HEK293 (cell line): ENCODE data around the gene UHRF1.
A peak's percentile ranks its signal among the peaks of the same experiment; 100 is the strongest.

Experiments used
- CTCF ChIA-PET: fragments of 350-600 bp; formaldehyde crosslinking; extraction: SDS; loops from one replicate; lab custom pipeline; 2021; ENCODE audit warnings: antibody characterized with exemption; lab: Yijun Ruan, JAX
- POLR2A ChIA-PET: fragments of 300-600 bp; formaldehyde crosslinking; extraction: SDS; loops from one replicate; lab custom pipeline; 2020; ENCODE audit warnings: antibody characterized with exemption, inconsistent platforms; lab: Yijun Ruan, JAX
- H3K27ac ChIP-seq: fragments of 200-500 bp; sonication (Bioruptor generic); 2 replicates; pipeline ENCODE4 v1.5.1; 2014; ENCODE audit warnings: low read depth, low read length, control low read depth, inconsistent platforms; ENCODE audit errors: extremely low read depth
- H3K36me3 ChIP-seq, 2 experiments: fragments of 200-500 bp in 1 of 2; sonication (Bioruptor generic) in 1 of 2; 1 replicate in 1 of 2; 2 replicates in 1 of 2; pipeline ENCODE4 v1.5.1; 2014 to 2017; ENCODE audit warnings: inconsistent platforms in 2 of 2, low read length in 2 of 2; ENCODE audit not compliant: control insufficient read depth in 2 of 2, insufficient read depth in 1 of 2
- H3K4me1 ChIP-seq: fragments of 200-500 bp; sonication (Bioruptor generic); 2 replicates; pipeline ENCODE4 v1.5.1; 2014; ENCODE audit warnings: mild to moderate bottlenecking, low read length, inconsistent platforms; ENCODE audit not compliant: control insufficient read depth, insufficient read depth
- H3K4me3 ChIP-seq: 2 replicates; pipeline ENCODE4 v1.5.1; 2011; ENCODE audit warnings: low read depth, mild to moderate bottlenecking, control low read depth, low read length, moderate library complexity
- H3K9me3 ChIP-seq: fragments of 200-500 bp; sonication (Bioruptor generic); 2 replicates; pipeline ENCODE4 v1.5.1; 2014; ENCODE audit warnings: low read depth, low read length, inconsistent platforms; ENCODE audit not compliant: control insufficient read depth, insufficient read depth
- BCL11B ChIP-seq: fragments of 450-650 bp; formaldehyde crosslinking; IDR thresholded peaks from 2 replicates; pipeline ENCODE4 v1.5.1; 2016; ENCODE audit warnings: low read depth, missing biosample characterization, missing genetic modification characterization
- HOXC10 ChIP-seq: sonication (generic); formaldehyde crosslinking; IDR thresholded peaks from 2 replicates; pipeline ENCODE4 v1.8.1; 2023; ENCODE audit warnings: mild to moderate bottlenecking, missing genetic modification reagents
- IKZF3 ChIP-seq: fragments of 450-650 bp; IDR thresholded peaks from 2 replicates; pipeline ENCODE4 v1.5.0; 2018; ENCODE audit warnings: missing biosample characterization, mild to moderate bottlenecking, missing genetic modification characterization, moderate library complexity
- KLF1 ChIP-seq: fragments of 450-650 bp; formaldehyde crosslinking; IDR thresholded peaks from 2 replicates; pipeline ENCODE4 v1.5.1; 2016; ENCODE audit warnings: missing biosample characterization, missing genetic modification characterization
- SCRT1 ChIP-seq: fragments of 450-650 bp; formaldehyde crosslinking; IDR thresholded peaks from 2 replicates; pipeline ENCODE4 v1.5.1; 2016; ENCODE audit warnings: missing biosample characterization, missing genetic modification characterization, borderline replicate concordance
- TRIM28 ChIP-seq: IDR thresholded peaks from 2 replicates; pipeline ENCODE4 v1.6.1; 2011; ENCODE audit warnings: low read length, control low read depth, borderline replicate concordance
- YY1 ChIP-seq: fragments of 450-650 bp; formaldehyde crosslinking; IDR thresholded peaks from 2 replicates; pipeline ENCODE4 v1.5.1; 2018; ENCODE audit warnings: missing biosample characterization, missing genetic modification characterization
- ZBTB11 ChIP-seq: fragments of 450-650 bp; formaldehyde crosslinking; conservative IDR thresholded peaks from 2 replicates; pipeline ENCODE4 v1.5.1; 2016; ENCODE audit warnings: low read depth, missing biosample characterization, missing genetic modification characterization
- ZBTB17 ChIP-seq: fragments of 450-650 bp; formaldehyde crosslinking; IDR thresholded peaks from 2 replicates; pipeline ENCODE4 v1.5.1; 2016; ENCODE audit warnings: missing biosample characterization, missing genetic modification characterization
- ZFHX2 ChIP-seq: fragments of 450-650 bp; formaldehyde crosslinking; conservative IDR thresholded peaks from 2 replicates; pipeline ENCODE4 v1.5.1; 2016; ENCODE audit warnings: missing biosample characterization, missing genetic modification characterization
- ZFP41 ChIP-seq: fragments of 450-650 bp; formaldehyde crosslinking; IDR thresholded peaks from 2 replicates; pipeline ENCODE4 v1.5.1; 2016; ENCODE audit warnings: missing biosample characterization, missing genetic modification characterization, borderline replicate concordance
- ZNF112 ChIP-seq: fragments of 450-650 bp; formaldehyde crosslinking; IDR thresholded peaks from 2 replicates; pipeline ENCODE4 v1.5.0; 2017; ENCODE audit warnings: missing biosample characterization, missing genetic modification characterization
- ZNF138 ChIP-seq: fragments of 450-650 bp; formaldehyde crosslinking; IDR thresholded peaks from 2 replicates; pipeline ENCODE4 v1.5.1; 2016; ENCODE audit warnings: missing biosample characterization, missing genetic modification characterization, borderline replicate concordance
- ZNF16 ChIP-seq: fragments of 450-650 bp; formaldehyde crosslinking; IDR thresholded peaks from 2 replicates; pipeline ENCODE4 v1.5.1; 2016; ENCODE audit warnings: low read depth, missing biosample characterization, missing genetic modification characterization
- ZNF354C ChIP-seq: fragments of 450-650 bp; formaldehyde crosslinking; IDR thresholded peaks from 2 replicates; pipeline ENCODE4 v1.5.1; 2016; ENCODE audit warnings: missing biosample characterization, missing genetic modification characterization, low read depth, borderline replicate concordance
- ZNF561 ChIP-seq: fragments of 450-650 bp; IDR thresholded peaks from 2 replicates; pipeline ENCODE4 v1.5.1; 2018; ENCODE audit warnings: missing biosample characterization, missing genetic modification characterization, borderline replicate concordance
- ZNF600 ChIP-seq: fragments of 450-650 bp; formaldehyde crosslinking; IDR thresholded peaks from 2 replicates; pipeline ENCODE4 v1.5.1; 2016; ENCODE audit warnings: missing biosample characterization, missing genetic modification characterization
- ZNF658 ChIP-seq: fragments of 450-650 bp; formaldehyde crosslinking; IDR thresholded peaks from 2 replicates; pipeline ENCODE4; 2016; ENCODE audit warnings: missing biosample characterization, missing genetic modification characterization
- ZNF664 ChIP-seq: fragments of 450-650 bp; formaldehyde crosslinking; IDR thresholded peaks from 2 replicates; pipeline ENCODE4 v1.5.1; 2016; ENCODE audit warnings: missing biosample characterization, missing genetic modification characterization
- ZNF670 ChIP-seq: fragments of 450-650 bp; formaldehyde crosslinking; IDR thresholded peaks from 2 replicates; pipeline ENCODE4 v1.5.1; 2016; ENCODE audit warnings: missing biosample characterization, missing genetic modification characterization, low read depth
- ZNF792 ChIP-seq: fragments of 450-650 bp; formaldehyde crosslinking; IDR thresholded peaks from 2 replicates; pipeline ENCODE4 v1.5.1; 2016; ENCODE audit warnings: missing biosample characterization, missing genetic modification characterization
- ZSCAN4 ChIP-seq: fragments of 450-650 bp; formaldehyde crosslinking; IDR thresholded peaks from 2 replicates; pipeline ENCODE4 v1.5.1; 2017; ENCODE audit warnings: missing biosample characterization, missing genetic modification characterization
- TF ChIP-seq, protein P1 (sequence below): fragments of 450-650 bp; formaldehyde crosslinking; IDR thresholded peaks from 2 replicates; pipeline ENCODE4 v1.5.1; 2016; ENCODE audit warnings: missing biosample characterization, missing genetic modification characterization
- TF ChIP-seq, protein P2 (sequence below): fragments of 450-650 bp; formaldehyde crosslinking; IDR thresholded peaks from 2 replicates; pipeline ENCODE4 v1.5.1; 2016; ENCODE audit warnings: missing biosample characterization, missing genetic modification characterization
- TF ChIP-seq, protein P3 (sequence below): fragments of 450-650 bp; formaldehyde crosslinking; IDR thresholded peaks from 2 replicates; pipeline ENCODE4 v1.5.1; 2016; ENCODE audit warnings: missing biosample characterization, missing genetic modification characterization

Gene UHRF1

GRCh38 chr19:4909156-4909896 lies at the start of gene UHRF1 (continued):
- TF ChIP-seq, protein P1, sequence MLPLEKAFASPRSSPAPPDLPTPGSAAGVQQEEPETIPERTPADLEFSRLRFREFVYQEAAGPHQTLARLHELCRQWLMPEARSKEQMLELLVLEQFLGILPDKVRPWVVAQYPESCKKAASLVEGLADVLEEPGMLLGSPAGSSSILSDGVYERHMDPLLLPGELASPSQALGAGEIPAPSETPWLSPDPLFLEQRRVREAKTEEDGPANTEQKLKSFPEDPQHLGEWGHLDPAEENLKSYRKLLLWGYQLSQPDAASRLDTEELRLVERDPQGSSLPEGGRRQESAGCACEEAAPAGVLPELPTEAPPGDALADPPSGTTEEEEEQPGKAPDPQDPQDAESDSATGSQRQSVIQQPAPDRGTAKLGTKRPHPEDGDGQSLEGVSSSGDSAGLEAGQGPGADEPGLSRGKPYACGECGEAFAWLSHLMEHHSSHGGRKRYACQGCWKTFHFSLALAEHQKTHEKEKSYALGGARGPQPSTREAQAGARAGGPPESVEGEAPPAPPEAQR: no peak
- TF ChIP-seq YY1 (tag by site-specific recombination): 0 out of 2 replicates have a peak, but pooled peaks have one; percentile 38
- peak; percentile 96 for TF ChIP-seq ZFHX2 (tag by site-specific recombination)
- no peak for TF ChIP-seq ZNF670 (tag by site-specific recombination)
- TF ChIP-seq ZNF561 (tag by site-specific recombination): peak; percentile 82
- no peak for TF ChIP-seq ZNF16 (tag by site-specific recombination)
- 0 out of 2 replicates have a peak, but pooled peaks have one; percentile 55 for TF ChIP-seq HOXC10 (CRISPR knock-in tag)
- TF ChIP-seq ZNF600 (tag by site-specific recombination): no peak
- no peak for TF ChIP-seq ZFP41
- TF ChIP-seq ZSCAN4 (tag by site-specific recombination): no peak
- TF ChIP-seq IKZF3 (tag by site-specific recombination): peak; percentile 84
- no peak for TF ChIP-seq ZNF354C
- no peak for TF ChIP-seq ZNF112
- TF ChIP-seq ZBTB11 (tag by site-specific recombination): peak; percentile 76
- no peak for TF ChIP-seq ZNF138 (tag by site-specific recombination)

GRCh38 chr19:4859697-4860096 lies 49.6 kb upstream of the UHRF1 start:
- H3K27ac ChIP-seq: no peak overlapping the region
- ChIA-PET CTCF (interaction anchor here (0.5 to 1.9 kb wide), 6 partner anchors 8 to 1266 kb away, joined by 3 to 5 read pairs (median 4); no protein-coding TSS in a partner anchor), POLR2A (interaction anchor here (0.6 kb wide), 1 partner anchor 25 kb away, joined by 3 read pairs; no protein-coding TSS in a partner anchor)
- TF ChIP-seq HOXC10 (CRISPR knock-in tag): no peak
- no peak for TF ChIP-seq KLF1 (tag by site-specific recombination)
- TF ChIP-seq ZNF664 (tag by site-specific recombination): no peak
- TF ChIP-seq ZFP41: no peak
- TF ChIP-seq, protein P2, sequence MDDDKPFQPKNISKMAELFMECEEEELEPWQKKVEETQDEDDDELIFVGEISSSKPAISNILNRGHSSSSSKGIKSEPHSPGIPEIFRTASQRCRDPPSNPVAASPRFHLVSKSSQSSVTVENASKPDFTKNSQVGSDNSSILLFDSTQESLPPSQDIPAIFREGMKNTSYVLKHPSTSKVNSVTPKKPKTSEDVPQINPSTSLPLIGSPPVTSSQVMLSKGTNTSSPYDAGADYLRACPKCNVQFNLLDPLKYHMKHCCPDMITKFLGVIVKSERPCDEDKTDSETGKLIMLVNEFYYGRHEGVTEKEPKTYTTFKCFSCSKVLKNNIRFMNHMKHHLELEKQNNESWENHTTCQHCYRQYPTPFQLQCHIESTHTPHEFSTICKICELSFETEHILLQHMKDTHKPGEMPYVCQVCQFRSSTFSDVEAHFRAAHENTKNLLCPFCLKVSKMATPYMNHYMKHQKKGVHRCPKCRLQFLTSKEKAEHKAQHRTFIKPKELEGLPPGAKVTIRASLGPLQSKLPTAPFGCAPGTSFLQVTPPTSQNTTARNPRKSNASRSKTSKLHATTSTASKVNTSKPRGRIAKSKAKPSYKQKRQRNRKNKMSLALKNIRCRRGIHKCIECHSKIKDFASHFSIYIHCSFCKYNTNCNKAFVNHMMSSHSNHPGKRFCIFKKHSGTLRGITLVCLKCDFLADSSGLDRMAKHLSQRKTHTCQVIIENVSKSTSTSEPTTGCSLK: no peak
- TF ChIP-seq, protein P3, sequence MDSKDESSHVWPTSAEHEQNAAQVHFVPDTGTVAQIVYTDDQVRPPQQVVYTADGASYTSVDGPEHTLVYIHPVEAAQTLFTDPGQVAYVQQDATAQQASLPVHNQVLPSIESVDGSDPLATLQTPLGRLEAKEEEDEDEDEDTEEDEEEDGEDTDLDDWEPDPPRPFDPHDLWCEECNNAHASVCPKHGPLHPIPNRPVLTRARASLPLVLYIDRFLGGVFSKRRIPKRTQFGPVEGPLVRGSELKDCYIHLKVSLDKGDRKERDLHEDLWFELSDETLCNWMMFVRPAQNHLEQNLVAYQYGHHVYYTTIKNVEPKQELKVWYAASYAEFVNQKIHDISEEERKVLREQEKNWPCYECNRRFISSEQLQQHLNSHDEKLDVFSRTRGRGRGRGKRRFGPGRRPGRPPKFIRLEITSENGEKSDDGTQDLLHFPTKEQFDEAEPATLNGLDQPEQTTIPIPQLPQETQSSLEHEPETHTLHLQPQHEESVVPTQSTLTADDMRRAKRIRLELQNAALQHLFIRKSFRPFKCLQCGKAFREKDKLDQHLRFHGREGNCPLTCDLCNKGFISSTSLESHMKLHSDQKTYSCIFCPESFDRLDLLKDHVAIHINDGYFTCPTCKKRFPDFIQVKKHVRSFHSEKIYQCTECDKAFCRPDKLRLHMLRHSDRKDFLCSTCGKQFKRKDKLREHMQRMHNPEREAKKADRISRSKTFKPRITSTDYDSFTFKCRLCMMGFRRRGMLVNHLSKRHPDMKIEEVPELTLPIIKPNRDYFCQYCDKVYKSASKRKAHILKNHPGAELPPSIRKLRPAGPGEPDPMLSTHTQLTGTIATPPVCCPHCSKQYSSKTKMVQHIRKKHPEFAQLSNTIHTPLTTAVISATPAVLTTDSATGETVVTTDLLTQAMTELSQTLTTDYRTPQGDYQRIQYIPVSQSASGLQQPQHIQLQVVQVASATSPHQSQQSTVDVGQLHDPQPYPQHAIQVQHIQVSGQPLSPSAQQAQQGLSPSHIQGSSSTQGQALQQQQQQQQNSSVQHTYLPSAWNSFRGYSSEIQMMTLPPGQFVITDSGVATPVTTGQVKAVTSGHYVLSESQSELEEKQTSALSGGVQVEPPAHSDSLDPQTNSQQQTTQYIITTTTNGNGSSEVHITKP (tag by site-specific recombination): no peak
- TF ChIP-seq ZBTB17 (tag by site-specific recombination): no peak
- no peak for TF ChIP-seq BCL11B (tag by site-specific recombination)
- no peak for TF ChIP-seq SCRT1 (tag by site-specific recombination)
- no peak for TF ChIP-seq TRIM28
- no peak for TF ChIP-seq ZNF658
- no peak for TF ChIP-seq ZNF792 (tag by site-specific recombination)

More at GRCh38 chr19:4859697-4860096, 49.6 kb upstream of the UHRF1 start:
- peaks cover 0 to 33% of the 10 kb centered on the region in 2 experiments; a peak in 2 of 3 replicates for H3K36me3 ChIP-seq
- H3K4me1 ChIP-seq: no peaks in the 10 kb centered on the region
- no peak overlapping the region for H3K4me3 ChIP-seq
- no peaks in the 10 kb centered on the region for H3K9me3 ChIP-seq
